ENCODE measurements around the gene TTN. TPM values are rescaled to one million over a fixed set of nuclear protein-coding genes. Genes with fewer than 3 reads are reported as not detected.

TTN gene
- total and polyA plus RNA-seq, 10 of the 15 experiments (the other 5 are each of a cell fraction or from before 2014, with no cell fraction given) = 0.15 to 9.0 (median 1.8) TPM

GRCh38 chr2:178799305-178799704 is 7.9 kb downstream of the TTN start:
- no peak for ATAC-seq
- CTCF ChIA-PET = interaction anchor here (4.8 to 5.7 kb wide), 2 partner anchors 220 to 330 kb away, joined by 36 to 48 read pairs; no protein-coding TSS in a partner anchor
- 83% methylated on average over 19 of the region's 19 CpGs for WGBS (ENCODE audit: insufficient coverage, insufficient replicate concordance, low lambda C conversion rate, missing lambda C conversion rate)
- RAD21 ChIA-PET (ENCODE audit: unreplicated experiment) = no interaction called here
- DNase-seq (ENCODE audit: low read depth, low spot score) = no peak
- SMC1A ChIA-PET (ENCODE audit: uncharacterized antibody, unreplicated experiment) = interaction anchor here (0.9 to 1.0 kb wide), 2 partner anchors 15 to 37 kb away, joined by 3 read pairs; no protein-coding TSS in a partner anchor
- intact Hi-C loops (cut with micrococcal nuclease; ENCODE audit: unreplicated experiment) (loop anchor here (5.0 kb wide), 1 partner anchor 328 kb away; no protein-coding TSS in a partner anchor), in situ Hi-C loops (cut with MboI) (loop anchor here (10.0 kb wide), 1 partner anchor 335 kb away; no protein-coding TSS in a partner anchor)
- FAIRE-seq = no peak
- no peaks in the 10 kb centered on the region for H3K27me3 ChIP-seq (replicated peaks in 1 of 2; ENCODE audit: control insufficient read depth in 2 of 2, insufficient read depth in 2 of 2, low read length in 1 of 2)
- no peak overlapping the region for H3K9ac ChIP-seq (ENCODE audit: control insufficient read depth, insufficient read depth, low read length)
- no peaks in the 10 kb centered on the region; a peak in 2 of 4 replicates for H3K36me3 ChIP-seq (ENCODE audit: control insufficient read depth in 2 of 2, insufficient read depth in 2 of 2, low read length in 1 of 2)
- TF ChIP-seq, protein P1, sequence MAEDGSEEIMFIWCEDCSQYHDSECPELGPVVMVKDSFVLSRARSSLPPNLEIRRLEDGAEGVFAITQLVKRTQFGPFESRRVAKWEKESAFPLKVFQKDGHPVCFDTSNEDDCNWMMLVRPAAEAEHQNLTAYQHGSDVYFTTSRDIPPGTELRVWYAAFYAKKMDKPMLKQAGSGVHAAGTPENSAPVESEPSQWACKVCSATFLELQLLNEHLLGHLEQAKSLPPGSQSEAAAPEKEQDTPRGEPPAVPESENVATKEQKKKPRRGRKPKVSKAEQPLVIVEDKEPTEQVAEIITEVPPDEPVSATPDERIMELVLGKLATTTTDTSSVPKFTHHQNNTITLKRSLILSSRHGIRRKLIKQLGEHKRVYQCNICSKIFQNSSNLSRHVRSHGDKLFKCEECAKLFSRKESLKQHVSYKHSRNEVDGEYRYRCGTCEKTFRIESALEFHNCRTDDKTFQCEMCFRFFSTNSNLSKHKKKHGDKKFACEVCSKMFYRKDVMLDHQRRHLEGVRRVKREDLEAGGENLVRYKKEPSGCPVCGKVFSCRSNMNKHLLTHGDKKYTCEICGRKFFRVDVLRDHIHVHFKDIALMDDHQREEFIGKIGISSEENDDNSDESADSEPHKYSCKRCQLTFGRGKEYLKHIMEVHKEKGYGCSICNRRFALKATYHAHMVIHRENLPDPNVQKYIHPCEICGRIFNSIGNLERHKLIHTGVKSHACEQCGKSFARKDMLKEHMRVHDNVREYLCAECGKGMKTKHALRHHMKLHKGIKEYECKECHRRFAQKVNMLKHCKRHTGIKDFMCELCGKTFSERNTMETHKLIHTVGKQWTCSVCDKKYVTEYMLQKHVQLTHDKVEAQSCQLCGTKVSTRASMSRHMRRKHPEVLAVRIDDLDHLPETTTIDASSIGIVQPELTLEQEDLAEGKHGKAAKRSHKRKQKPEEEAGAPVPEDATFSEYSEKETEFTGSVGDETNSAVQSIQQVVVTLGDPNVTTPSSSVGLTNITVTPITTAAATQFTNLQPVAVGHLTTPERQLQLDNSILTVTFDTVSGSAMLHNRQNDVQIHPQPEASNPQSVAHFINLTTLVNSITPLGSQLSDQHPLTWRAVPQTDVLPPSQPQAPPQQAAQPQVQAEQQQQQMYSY (CRISPR knock-in tag; IDR thresholded peaks at IDR 0.05) = no peak
- TF ChIP-seq PAX8 (IDR thresholded peaks at IDR 0.05) (no peak), SIX5 (IDR thresholded peaks at IDR 0.05; ENCODE audit: low read depth, low read length, severe bottlenecking) (no peak), RCOR1 (conservative IDR thresholded peaks at IDR 0.05; ENCODE audit: low read depth, low read length) (no peak), CHD2 (IDR thresholded peaks at IDR 0.05; ENCODE audit: borderline replicate concordance, low read depth, low read length) (no peak), HDAC6 (IDR thresholded peaks at IDR 0.05; ENCODE audit: unreplicated experiment) (no peak), ATF2 (IDR thresholded peaks at IDR 0.05; ENCODE audit: low read length) (no peak), SKIL (IDR thresholded peaks at IDR 0.05; ENCODE audit: low read depth, poor library complexity, severe bottlenecking) (no peak), TAF1 (IDR thresholded peaks at IDR 0.05; ENCODE audit: borderline replicate concordance, low read depth, low read length) (no peak)
- BruUV-seq (replicated peaks) = no TSS peak
- H3K4me3 ChIP-seq = no peak overlapping the region
- H3K4me1 ChIP-seq (ENCODE audit: control insufficient read depth, insufficient read depth, low read length) = no peaks in the 10 kb centered on the region
- POLR2A ChIA-PET = no interaction called here
- no peak overlapping the region for H3K4me2 ChIP-seq (ENCODE audit: control insufficient read depth, insufficient read depth)
- H3K79me2 ChIP-seq (ENCODE audit: control insufficient read depth, insufficient read depth, low read length) = no peaks in the 10 kb centered on the region
- no peaks in the 10 kb centered on the region for H4K20me1 ChIP-seq (ENCODE audit: control insufficient read depth, insufficient read depth)
- no peak overlapping the region for H2AFZ ChIP-seq (ENCODE audit: control insufficient read depth, low read depth, low read length)
- no peaks in the 10 kb centered on the region for H3K9me3 ChIP-seq (replicated peaks; ENCODE audit: control insufficient read depth, insufficient read depth, low read length)
- no peak overlapping the region for H3K27ac ChIP-seq (ENCODE audit: control insufficient read depth, insufficient read depth)

Data from GM12878 (cell line).